SKM-1 (cell line): ENCODE results near the gene GNS.

Experiments used
- DNase-seq: peaks from one replicate; lab custom pipeline; 2025; ENCODE audit not compliant: unreplicated experiment; lab: John Stamatoyannopoulos, UW

Gene GNS

GRCh38 chr12:64678248-64678647 lies 81.0 kb downstream of the GNS start:
- no peak for DNase-seq

GRCh38 chr12:64675795-64676194 lies 83.4 kb downstream of the GNS start:
- DNase-seq, result no peak

- DNase-seq, result no peak
Observed at GRCh38 chr12:64674367-64674922, 84.8 kb downstream of the GNS start.

- DNase-seq, result no peak
Observed at GRCh38 chr12:64673490-64674169, 85.6 kb downstream of the GNS start.

- DNase-seq, result no peak
Observed at GRCh38 chr12:64672925-64673409, 86.2 kb downstream of the GNS start.

- no peak for DNase-seq
Observed at GRCh38 chr12:64671681-64672080, 87.5 kb downstream of the GNS start.

- DNase-seq, result no peak
Observed at GRCh38 chr12:64670919-64671639, 88.1 kb downstream of the GNS start.

- DNase-seq, result no peak
Observed at GRCh38 chr12:64670019-64670418, 89.2 kb downstream of the GNS start.

- no peak for DNase-seq
Observed at GRCh38 chr12:64669270-64669842, 89.8 kb downstream of the GNS start.

- DNase-seq, result no peak
Observed at GRCh38 chr12:64667793-64668192, 91.4 kb downstream of the GNS start.

GRCh38 chr12:64666054-64666914 lies 92.9 kb downstream of the GNS start:
- DNase-seq, result no peak

GRCh38 chr12:64665514-64665913 lies 93.7 kb downstream of the GNS start:
- DNase-seq, result no peak
